Pulmonary artery endothelial cell (primary cell): ENCODE data around the gene EGLN1. TPM values are rescaled to one million over a fixed set of nuclear protein-coding genes. Genes with fewer than 3 reads are reported as not detected.

ENCODE experiments used
- DNase-seq: peaks from one replicate; pipeline ENCODE4 v3.0.0-alpha.2; 2011; ENCODE audit warnings: low read depth, low spot score
- total RNA-seq: library from RNA; depleted of rRNA; stranded (reverse); fragments of >200 nt; gene quantifications from 2 replicates; pipeline ENCODE4 v1.2.3, GENCODE V29; 2014

EGLN1 gene
- total RNA-seq, 1 donor from 2014 or later: 72.6 TPM

- no peak for DNase-seq
These were observed 529 bp downstream of the EGLN1 start for GRCh38 chr1:231421546-231421970.

GRCh38 chr1:231420959-231421545 is 1.0 kb downstream of the EGLN1 start:
- DNase-seq: no peak

GRCh38 chr1:231420299-231420958 is 1.7 kb downstream of the EGLN1 start:
- no peak for DNase-seq

- no peak for DNase-seq
These were observed 2.3 kb downstream of the EGLN1 start for GRCh38 chr1:231419738-231420298.

GRCh38 chr1:231419147-231419546 is 2.9 kb downstream of the EGLN1 start:
- DNase-seq: no peak

GRCh38 chr1:231418741-231419107 is 3.4 kb downstream of the EGLN1 start:
- DNase-seq: no peak

GRCh38 chr1:231418101-231418740 is 3.9 kb downstream of the EGLN1 start:
- no peak for DNase-seq

- no peak for DNase-seq
These were observed 4.6 kb downstream of the EGLN1 start for GRCh38 chr1:231417513-231417912.

GRCh38 chr1:231416901-231417300 is 5.2 kb downstream of the EGLN1 start:
- DNase-seq: no peak

GRCh38 chr1:231415018-231415583 is 7.0 kb downstream of the EGLN1 start:
- no peak for DNase-seq

- no peak for DNase-seq
These were observed 7.6 kb downstream of the EGLN1 start for GRCh38 chr1:231414260-231415016.

- no peak for DNase-seq
These were observed 8.4 kb downstream of the EGLN1 start for GRCh38 chr1:231413749-231414082.

GRCh38 chr1:231411036-231411531 is 11.0 kb downstream of the EGLN1 start:
- no peak for DNase-seq

GRCh38 chr1:231410036-231410612 is 12.0 kb downstream of the EGLN1 start:
- no peak for DNase-seq

GRCh38 chr1:231408528-231409094 is 13.5 kb downstream of the EGLN1 start:
- DNase-seq: no peak

GRCh38 chr1:231407547-231408396 is 14.3 kb downstream of the EGLN1 start:
- DNase-seq: no peak

GRCh38 chr1:231407049-231407448 is 15.0 kb downstream of the EGLN1 start:
- DNase-seq: no peak

GRCh38 chr1:231404318-231404717 is 17.8 kb downstream of the EGLN1 start:
- DNase-seq: no peak

GRCh38 chr1:231401478-231401877 is 20.6 kb downstream of the EGLN1 start:
- DNase-seq: no peak
